ENCODE data around the gene VDR.
A peak's percentile ranks its signal among the peaks of the same experiment; 100 is the strongest.

DNA sequence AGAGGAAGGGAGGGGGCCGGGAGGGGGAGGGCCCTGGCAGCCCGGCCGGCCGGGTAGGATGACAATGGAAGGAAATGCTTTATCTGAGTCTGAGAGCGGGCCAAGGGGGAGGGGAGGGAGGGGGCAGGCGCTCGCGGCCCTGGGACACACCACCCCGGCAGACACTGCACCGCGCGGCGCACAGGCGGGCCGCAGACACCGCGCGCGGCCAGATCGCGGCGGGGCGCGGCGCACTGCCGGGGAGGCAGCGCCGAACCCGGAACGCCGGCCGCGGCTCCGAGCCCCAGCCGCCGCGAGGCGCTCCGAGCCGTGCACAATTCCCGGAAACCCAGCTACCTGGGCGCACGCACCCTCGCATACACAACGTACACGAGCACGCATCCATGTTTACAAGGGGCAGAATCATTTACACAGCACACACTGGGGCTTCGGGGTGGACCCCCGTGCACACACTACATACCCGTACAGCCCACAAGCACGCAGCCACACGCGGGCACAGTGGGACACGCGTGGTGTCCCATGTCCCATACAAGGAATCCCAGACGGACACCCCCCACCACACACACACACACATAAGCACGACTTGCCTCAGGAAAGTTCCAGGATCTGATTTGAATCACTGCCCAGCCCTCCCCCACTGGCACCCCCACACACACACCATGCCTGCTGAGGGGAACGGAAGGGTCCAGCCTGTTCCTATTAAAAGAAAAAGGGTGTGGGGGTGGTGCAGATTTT lies 84.7 kb downstream of the VDR start, which contains the start of gene HDAC7:
- TF ChIP-seq, protein P1, sequence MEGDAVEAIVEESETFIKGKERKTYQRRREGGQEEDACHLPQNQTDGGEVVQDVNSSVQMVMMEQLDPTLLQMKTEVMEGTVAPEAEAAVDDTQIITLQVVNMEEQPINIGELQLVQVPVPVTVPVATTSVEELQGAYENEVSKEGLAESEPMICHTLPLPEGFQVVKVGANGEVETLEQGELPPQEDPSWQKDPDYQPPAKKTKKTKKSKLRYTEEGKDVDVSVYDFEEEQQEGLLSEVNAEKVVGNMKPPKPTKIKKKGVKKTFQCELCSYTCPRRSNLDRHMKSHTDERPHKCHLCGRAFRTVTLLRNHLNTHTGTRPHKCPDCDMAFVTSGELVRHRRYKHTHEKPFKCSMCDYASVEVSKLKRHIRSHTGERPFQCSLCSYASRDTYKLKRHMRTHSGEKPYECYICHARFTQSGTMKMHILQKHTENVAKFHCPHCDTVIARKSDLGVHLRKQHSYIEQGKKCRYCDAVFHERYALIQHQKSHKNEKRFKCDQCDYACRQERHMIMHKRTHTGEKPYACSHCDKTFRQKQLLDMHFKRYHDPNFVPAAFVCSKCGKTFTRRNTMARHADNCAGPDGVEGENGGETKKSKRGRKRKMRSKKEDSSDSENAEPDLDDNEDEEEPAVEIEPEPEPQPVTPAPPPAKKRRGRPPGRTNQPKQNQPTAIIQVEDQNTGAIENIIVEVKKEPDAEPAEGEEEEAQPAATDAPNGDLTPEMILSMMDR (IDR thresholded peaks at IDR 0.05), result no peak
- TF ChIP-seq POLR2AphosphoS5 (IDR thresholded peaks at IDR 0.05), result peak in 1 of 3 donors; percentile 42
- peak; percentile 15 to 79 for TF ChIP-seq POLR2A (IDR thresholded peaks at IDR 0.05)

Data from suprapubic skin (tissue), 4 donors.